ENCODE results near the gene FLVCR1.

The FLVCR1 gene

DNA sequence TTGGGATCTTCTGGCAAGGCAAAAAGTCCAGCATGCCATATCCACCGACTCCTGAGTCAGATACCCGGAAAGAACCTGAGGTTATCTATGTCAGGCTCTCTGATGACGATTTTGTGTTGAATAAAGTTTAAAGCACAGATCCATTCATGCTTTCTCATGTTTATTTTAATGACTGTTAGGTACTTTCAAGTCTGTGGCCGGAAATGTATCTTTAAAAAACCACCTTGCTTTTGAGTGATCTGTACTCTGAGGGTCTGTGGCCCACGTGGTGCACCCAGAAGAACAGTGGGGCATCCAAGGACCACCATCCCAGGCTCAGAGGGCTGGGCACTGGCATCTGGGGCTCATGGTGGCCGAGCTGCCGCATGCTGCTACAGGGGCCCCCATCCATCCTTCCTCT is 62.2 kb downstream of the FLVCR1 start:
- POLR2A ChIA-PET: no interaction called here
- CTCF ChIA-PET: interaction anchor here (0.8 to 2.4 kb wide), 16 partner anchors 11 to 77 kb away, joined by 3 to 13 read pairs (median 4); partner anchors contain the start of gene VASH2
- DNase-seq (ENCODE audit: extremely low spot score): no peak
- no peak for TF ChIP-seq CTCF (IDR thresholded peaks at IDR 0.05; ENCODE audit: control extremely low read depth, extremely low read depth, low read depth, missing control alignments)

- POLR2A ChIA-PET: no interaction called here
- peak; percentile 42 for TF ChIP-seq CTCF (IDR thresholded peaks at IDR 0.05; ENCODE audit: control extremely low read depth, extremely low read depth, low read depth, missing control alignments)
- DNase-seq (ENCODE audit: extremely low spot score): peak; percentile 57
- CTCF ChIA-PET: interaction anchor here (0.8 to 2.4 kb wide), 18 partner anchors 10 to 76 kb away, joined by 3 to 13 read pairs (median 4); partner anchors contain the start of gene VASH2
Measured at GRCh38 chr1:212920896-212921295, 62.8 kb downstream of the FLVCR1 start.

- CTCF ChIA-PET: interaction anchor here (0.9 to 2.4 kb wide), 7 partner anchors 9 to 72 kb away, joined by 3 to 13 read pairs (median 5); partner anchors contain the start of gene VASH2
- POLR2A ChIA-PET: no interaction called here
- TF ChIP-seq CTCF (IDR thresholded peaks at IDR 0.05; ENCODE audit: control extremely low read depth, extremely low read depth, low read depth, missing control alignments): no peak
- no peak for DNase-seq (ENCODE audit: extremely low spot score)
Measured at GRCh38 chr1:212922016-212922415, 63.9 kb downstream of the FLVCR1 start.

DNA sequence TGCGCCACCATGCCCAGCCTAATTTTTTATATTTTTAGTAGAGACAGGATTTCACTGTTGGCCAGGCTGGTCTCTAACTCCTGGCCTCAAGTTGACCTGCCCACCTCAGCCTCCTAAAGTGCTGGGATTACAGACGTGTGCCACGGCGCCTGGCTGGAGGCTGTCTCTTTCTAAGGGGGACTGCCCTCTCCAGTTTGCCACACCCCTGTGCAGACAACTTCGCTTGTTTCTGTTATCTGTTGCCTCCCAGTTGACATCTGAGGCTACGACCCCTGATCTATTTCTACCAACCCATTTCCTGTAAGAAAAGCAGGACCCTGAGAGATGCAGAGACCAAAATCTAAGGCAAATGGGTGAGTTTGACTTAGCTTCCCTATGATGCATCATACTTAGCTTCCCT is 68.3 kb downstream of the FLVCR1 start:
- no peak for TF ChIP-seq CTCF (IDR thresholded peaks at IDR 0.05; ENCODE audit: control extremely low read depth, extremely low read depth, low read depth, missing control alignments)
- ChIA-PET POLR2A (no interaction called here), CTCF (interaction anchor here (1.2 kb wide), 2 partner anchors 39 to 40 kb away, joined by 3 read pairs; no protein-coding TSS in a partner anchor)
- DNase-seq (ENCODE audit: extremely low spot score): no peak

- ChIA-PET POLR2A (interaction anchor here (0.5 to 1.1 kb wide), 2 partner anchors 22 to 320 kb away, joined by 3 to 5 read pairs; partner anchors contain the start of genes ATF3 and VASH2), CTCF (interaction anchor here (0.9 to 1.5 kb wide), 7 partner anchors 10 to 264 kb away, joined by 3 to 7 read pairs (median 4); no protein-coding TSS in a partner anchor)
- no peak for DNase-seq (ENCODE audit: extremely low spot score)
- no peak for TF ChIP-seq CTCF (IDR thresholded peaks at IDR 0.05; ENCODE audit: control extremely low read depth, extremely low read depth, low read depth, missing control alignments)
Measured at GRCh38 chr1:212928323-212929291, 70.5 kb downstream of the FLVCR1 start.

DNA sequence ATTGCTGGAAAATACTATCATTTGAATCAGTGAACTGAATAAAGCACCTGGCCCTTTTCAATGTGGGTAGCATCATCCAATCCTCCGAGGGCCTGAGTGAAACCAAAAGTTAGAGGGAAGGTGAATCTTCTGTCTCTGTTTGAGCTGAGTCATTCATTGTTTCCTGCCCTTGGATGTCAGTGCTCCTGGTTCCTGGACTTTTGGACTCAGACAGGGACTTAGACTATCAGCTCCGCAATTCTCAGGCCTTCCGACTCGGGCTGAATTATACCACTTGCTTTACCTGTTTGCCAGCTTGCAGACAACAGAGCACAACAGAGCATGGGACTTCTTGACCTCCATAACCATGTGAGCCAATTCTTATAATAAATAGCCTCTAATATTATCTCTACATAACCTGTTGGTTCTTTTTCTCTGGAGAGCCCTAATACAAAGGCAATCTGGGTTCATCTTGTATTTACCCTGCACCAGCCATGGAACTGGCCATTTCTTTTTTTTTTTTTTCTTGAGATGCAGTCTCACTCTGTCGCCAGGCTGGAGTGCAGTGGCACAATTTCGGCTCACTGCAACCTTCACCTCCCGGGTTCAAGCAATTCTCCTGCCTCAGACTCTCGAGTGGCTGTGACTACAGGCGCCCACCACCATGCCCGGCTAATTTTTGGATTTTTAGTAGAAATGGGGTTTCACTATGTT is 73.1 kb downstream of the FLVCR1 start:
- no peak for DNase-seq (ENCODE audit: extremely low spot score)
- TF ChIP-seq CTCF (IDR thresholded peaks at IDR 0.05; ENCODE audit: control extremely low read depth, extremely low read depth, low read depth, missing control alignments): no peak
- POLR2A ChIA-PET: no interaction called here

More for the DNA sequence above, 73.1 kb downstream of the FLVCR1 start:
- CTCF ChIA-PET: interaction anchor here (1.2 to 1.4 kb wide), 3 partner anchors 10 to 44 kb away, joined by 3 to 4 read pairs (median 3); no protein-coding TSS in a partner anchor

Data from GM10248 (cell line).